OCI-LY3 (cell line): ENCODE results near the gene ANLN.
A peak's percentile ranks its signal among the peaks of the same experiment; 100 is the strongest.

ENCODE experiments used
- H2AFZ ChIP-seq: fragments of 200-600, 300-600 bp; shearing (Covaris generic); 2 replicates; pipeline ENCODE4 v1.6.0; 2014; ENCODE audit warnings: antibody characterized with exemption, low read depth, low read length
- H3K27ac ChIP-seq: fragments of 200-600, 300-600 bp; sonication (generic); 2 replicates; pipeline ENCODE4 v1.5.1; 2014; ENCODE audit warnings: mild to moderate bottlenecking, low read length, moderate library complexity, mixed read lengths
- H3K27me3 ChIP-seq: fragments of 200-600, 300-600 bp; sonication (generic); 2 replicates; pipeline ENCODE4 v1.6.1; 2014; ENCODE audit warnings: low read depth, low read length, mixed read lengths
- H3K36me3 ChIP-seq: fragments of 200-600, 300-600 bp; sonication (generic); replicated peaks from 2 replicates; pipeline ENCODE3; 2014; ENCODE audit warnings: low read depth, low read length, mixed read lengths
- H3K4me1 ChIP-seq: fragments of 300-600, 200-600 bp; sonication (generic); 2 replicates; pipeline ENCODE4 v1.6.1; 2014; ENCODE audit warnings: low read length, mixed read lengths
- H3K4me2 ChIP-seq: fragments of 200-600, 300-600 bp; sonication (generic); 2 replicates; pipeline ENCODE4 v1.6.1; 2014; ENCODE audit warnings: low read length, mixed read lengths
- H3K4me3 ChIP-seq: fragments of 300-600, 200-600 bp; sonication (generic); 2 replicates; pipeline ENCODE4 v1.5.1; 2014; ENCODE audit warnings: antibody characterized with exemption, mild to moderate bottlenecking, low read length, moderate library complexity
- H3K79me2 ChIP-seq: fragments of 300-600, 200-600 bp; shearing (Covaris generic); 2 replicates; pipeline ENCODE4 v1.6.1; 2014; ENCODE audit warnings: mild to moderate bottlenecking, low read length, mixed read lengths
- H3K9ac ChIP-seq: fragments of 300-600, 200-600 bp; shearing (Covaris generic); 2 replicates; pipeline ENCODE4 v1.6.0; 2014; ENCODE audit warnings: mild to moderate bottlenecking, low read length, moderate library complexity
- H3K9me3 ChIP-seq: fragments of 200-600, 300-600 bp; shearing (Covaris generic); 2 replicates; pipeline ENCODE4 v1.6.1; 2014; ENCODE audit warnings: low read length, mixed read lengths; ENCODE audit not compliant: insufficient read depth
- H4K20me1 ChIP-seq: fragments of 200-600, 300-600 bp; sonication (generic); 2 replicates; pipeline ENCODE4 v1.6.1; 2016; ENCODE audit warnings: low read length, mixed read lengths; ENCODE audit not compliant: insufficient read depth
- EZH2phosphoT487 ChIP-seq: fragments of 200-600 bp; shearing (Covaris generic); IDR thresholded peaks from 2 replicates; pipeline ENCODE4 v1.6.1; 2018; ENCODE audit warnings: antibody characterized with exemption, mixed run types, low read depth
- TF ChIP-seq, protein P1 (sequence below): fragments of 200-600, 300-600 bp; sonication (generic); IDR thresholded peaks from 2 replicates; pipeline ENCODE4 v1.5.1; 2014; ENCODE audit warnings: antibody characterized with exemption, low read length, low read depth

ANLN gene

DNA sequence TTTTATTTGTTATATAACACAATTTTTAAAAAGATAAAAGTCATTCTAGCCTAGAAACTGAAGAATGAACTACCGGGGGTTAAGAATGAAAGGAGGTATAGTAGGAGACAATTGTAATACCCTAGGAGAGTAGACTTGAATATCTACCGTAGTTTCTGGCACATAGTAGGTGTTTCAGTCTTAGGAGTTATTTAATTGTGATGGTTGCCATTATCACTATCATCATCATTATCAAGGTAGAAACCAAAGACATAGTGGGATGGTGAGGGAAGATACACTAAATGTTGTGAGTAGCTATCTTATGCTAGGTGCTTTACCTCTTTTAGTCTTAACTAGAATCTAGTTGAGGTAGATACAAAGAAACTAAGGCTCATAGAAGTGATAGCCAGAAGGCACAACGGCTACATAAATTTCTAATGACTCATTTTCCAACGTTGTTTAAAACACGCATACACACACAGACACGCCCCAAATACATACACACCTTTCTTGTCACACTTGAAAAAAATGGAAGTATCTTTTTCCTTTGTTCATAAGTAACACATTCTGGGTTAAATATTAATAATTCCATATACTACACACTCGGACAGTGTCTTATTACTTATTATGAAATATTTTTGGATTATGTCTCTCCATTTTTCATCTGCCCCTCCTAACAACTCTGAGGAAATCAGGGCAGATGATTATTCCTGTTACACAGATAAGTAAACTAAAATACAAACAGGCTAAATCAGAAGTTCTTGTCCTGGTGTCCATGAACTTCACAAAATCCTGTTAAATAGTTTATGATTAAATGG, 2.0 kb upstream of the ANLN start:
- peaks cover 30% of the 10 kb centered on the region for H3K79me2 ChIP-seq
- TF ChIP-seq EZH2phosphoT487, result no peak
- TF ChIP-seq, protein P1, sequence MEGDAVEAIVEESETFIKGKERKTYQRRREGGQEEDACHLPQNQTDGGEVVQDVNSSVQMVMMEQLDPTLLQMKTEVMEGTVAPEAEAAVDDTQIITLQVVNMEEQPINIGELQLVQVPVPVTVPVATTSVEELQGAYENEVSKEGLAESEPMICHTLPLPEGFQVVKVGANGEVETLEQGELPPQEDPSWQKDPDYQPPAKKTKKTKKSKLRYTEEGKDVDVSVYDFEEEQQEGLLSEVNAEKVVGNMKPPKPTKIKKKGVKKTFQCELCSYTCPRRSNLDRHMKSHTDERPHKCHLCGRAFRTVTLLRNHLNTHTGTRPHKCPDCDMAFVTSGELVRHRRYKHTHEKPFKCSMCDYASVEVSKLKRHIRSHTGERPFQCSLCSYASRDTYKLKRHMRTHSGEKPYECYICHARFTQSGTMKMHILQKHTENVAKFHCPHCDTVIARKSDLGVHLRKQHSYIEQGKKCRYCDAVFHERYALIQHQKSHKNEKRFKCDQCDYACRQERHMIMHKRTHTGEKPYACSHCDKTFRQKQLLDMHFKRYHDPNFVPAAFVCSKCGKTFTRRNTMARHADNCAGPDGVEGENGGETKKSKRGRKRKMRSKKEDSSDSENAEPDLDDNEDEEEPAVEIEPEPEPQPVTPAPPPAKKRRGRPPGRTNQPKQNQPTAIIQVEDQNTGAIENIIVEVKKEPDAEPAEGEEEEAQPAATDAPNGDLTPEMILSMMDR, result no peak
- H4K20me1 ChIP-seq, result no peaks in the 10 kb centered on the region
- no peaks in the 10 kb centered on the region for H3K27me3 ChIP-seq
- H3K4me2 ChIP-seq, result no peak overlapping the region
- peaks cover 3% of the 10 kb centered on the region for H3K36me3 ChIP-seq
- no peak overlapping the region for H3K4me3 ChIP-seq
- no peak overlapping the region for H3K9ac ChIP-seq
- no peak overlapping the region for H3K27ac ChIP-seq
- peaks cover 15% of the 10 kb centered on the region for H3K4me1 ChIP-seq
- H3K9me3 ChIP-seq, result no peaks in the 10 kb centered on the region
- H2AFZ ChIP-seq, result no peak overlapping the region

DNA sequence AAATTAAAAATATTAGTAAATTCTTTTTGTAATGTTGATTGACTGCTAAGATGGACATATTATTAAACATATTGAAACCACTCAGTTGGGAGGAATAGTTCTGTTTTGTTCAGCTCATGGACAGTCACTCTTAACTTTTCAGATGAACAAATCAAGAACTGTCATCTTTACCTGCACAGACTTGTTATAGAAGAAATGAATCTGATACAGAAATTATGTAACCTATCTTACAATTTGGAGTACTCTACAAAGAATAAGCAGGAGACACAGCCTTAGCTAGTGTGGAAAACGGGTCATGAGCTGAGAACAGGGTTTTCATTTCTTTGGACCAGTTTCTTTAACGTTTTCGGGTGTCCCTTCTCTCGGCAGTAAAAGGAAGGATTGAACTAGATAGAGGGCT, 1.2 kb upstream of the ANLN start:
- peaks cover 15% of the 10 kb centered on the region for H3K4me1 ChIP-seq

DNA sequence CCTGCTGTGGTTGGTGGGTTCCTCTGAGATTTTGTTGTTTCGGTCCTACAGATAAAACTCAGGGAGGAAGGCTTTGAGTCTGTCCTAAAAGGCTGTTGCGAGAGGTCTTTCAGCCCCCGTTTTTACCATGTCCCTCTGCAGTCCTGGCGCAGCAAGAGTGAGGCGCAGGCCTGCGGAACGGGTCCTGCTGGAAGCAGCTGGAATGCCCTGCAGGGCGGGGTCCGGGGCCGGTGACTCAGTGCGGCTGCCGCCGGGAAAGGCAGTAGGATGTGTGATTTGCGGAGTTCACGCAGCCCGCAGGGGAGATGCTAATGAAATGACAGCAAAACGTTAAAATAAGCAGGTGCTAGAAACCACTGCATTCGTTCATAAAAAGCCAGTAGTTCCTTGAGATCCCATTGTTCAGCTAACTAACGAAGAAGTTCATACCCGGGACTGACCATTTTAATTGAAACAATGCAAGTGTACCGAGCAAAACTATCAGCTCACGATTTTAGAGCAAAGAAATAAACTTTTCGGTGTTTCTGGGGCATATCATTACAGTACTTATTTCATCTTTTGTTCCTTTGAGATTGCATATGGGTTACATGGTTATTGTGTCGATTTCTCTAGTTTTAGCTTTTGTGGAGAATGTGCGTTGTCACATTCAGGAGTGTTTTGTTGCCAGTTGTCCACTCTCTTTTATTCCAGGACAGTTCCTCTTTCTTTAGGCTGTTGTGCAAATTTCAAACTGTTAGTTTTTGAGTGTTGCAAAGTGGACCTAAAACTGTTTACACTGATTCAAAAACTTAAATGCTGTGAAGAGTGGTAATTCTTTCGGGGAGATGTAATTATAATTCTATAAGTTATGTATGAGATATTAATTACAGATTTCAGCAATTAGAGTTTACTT, 783 bp downstream of the ANLN start:
- Histone ChIP-seq H3K4me1 (peaks cover 15% of the 10 kb centered on the region), H4K20me1 (peaks cover 13% of the 10 kb centered on the region), H3K79me2 (peaks cover 58% of the 10 kb centered on the region), H3K4me2 (peak overlapping the region; percentile 95), H3K27me3 (no peaks in the 10 kb centered on the region), H3K36me3 (peaks cover 29% of the 10 kb centered on the region), H3K9ac (peak overlapping the region; percentile 99), H3K9me3 (peaks cover 5% of the 10 kb centered on the region; the same call in 1 of the 2 replicates), H3K4me3 (peak overlapping the region; percentile 97), H3K27ac (peak overlapping the region; percentile 91), H2AFZ (peak overlapping the region; percentile 59)
- TF ChIP-seq EZH2phosphoT487, result no peak
- TF ChIP-seq, protein P1, result no peak

More for the DNA sequence above, 1.2 kb upstream of the ANLN start:
- TF ChIP-seq, protein P1, result no peak
- H3K9me3 ChIP-seq, result no peaks in the 10 kb centered on the region
- no peak overlapping the region for H3K4me2 ChIP-seq
- no peak overlapping the region for H2AFZ ChIP-seq
- H3K27me3 ChIP-seq, result no peaks in the 10 kb centered on the region
- H3K27ac ChIP-seq, result no peak overlapping the region
- H3K79me2 ChIP-seq, result peaks cover 38% of the 10 kb centered on the region
- H3K4me3 ChIP-seq, result no peak overlapping the region
- H3K9ac ChIP-seq, result no peak overlapping the region
- H4K20me1 ChIP-seq, result peaks cover 5% of the 10 kb centered on the region; the same call in 1 of the 2 replicates
- H3K36me3 ChIP-seq, result peaks cover 10% of the 10 kb centered on the region
